ENCODE results near the gene OCIAD2.
"Not testable (repeated sequence)": the region's sequence is repeated elsewhere in the genome, so short reads cannot be mapped to it uniquely, and the experiment has no call there.

The OCIAD2 gene

GRCh38 chr4:48853604-48854394 is 52.8 kb downstream of the OCIAD2 start:
- Mint-ChIP-seq H3K4me1 (peaks cover 43% of the 10 kb centered on the region), H3K4me3 (no peak overlapping the region), H3K9me3 (no peaks in the 10 kb centered on the region), H3K27ac (peak overlapping the region; percentile 43), H3K27me3 (no peaks in the 10 kb centered on the region), H3K36me3 (ENCODE audit: low read depth) (peaks cover 46% of the 10 kb centered on the region)
- DNase-seq, result no peak
- ATAC-seq, result no peak

- H3K4me3 Mint-ChIP-seq, result no peak overlapping the region
- peak; percentile 52 for ATAC-seq
- H3K36me3 Mint-ChIP-seq (ENCODE audit: low read depth), result peaks cover 46% of the 10 kb centered on the region
- DNase-seq, result no peak
- peak overlapping the region; percentile 3 for H3K27ac Mint-ChIP-seq
- peaks cover 8% of the 10 kb centered on the region for H3K9me3 Mint-ChIP-seq
- peaks cover 31% of the 10 kb centered on the region for H3K4me1 Mint-ChIP-seq
- H3K27me3 Mint-ChIP-seq, result no peaks in the 10 kb centered on the region
Observed at GRCh38 chr4:48851651-48852050, 54.9 kb downstream of the OCIAD2 start.

- H3K27ac Mint-ChIP-seq, H3K4me3 Mint-ChIP-seq, DNase-seq, H3K27me3 Mint-ChIP-seq, H3K9me3 Mint-ChIP-seq, ATAC-seq: not testable (repeated sequence)
- H3K4me1 Mint-ChIP-seq, result peaks cover 22% of the 10 kb centered on the region
- peaks cover 53% of the 10 kb centered on the region for H3K36me3 Mint-ChIP-seq (ENCODE audit: low read depth)
Observed at GRCh38 chr4:48848799-48849198, 57.8 kb downstream of the OCIAD2 start.

- Mint-ChIP-seq H3K4me3 (no peak overlapping the region), H3K27me3 (no peaks in the 10 kb centered on the region), H3K27ac (no peak overlapping the region), H3K36me3 (ENCODE audit: low read depth) (peaks cover 45% of the 10 kb centered on the region), H3K9me3 (peaks cover 8% of the 10 kb centered on the region), H3K4me1 (peaks cover 2% of the 10 kb centered on the region)
- ATAC-seq, result no peak
- DNase-seq, result no peak
Observed at GRCh38 chr4:48844843-48845242, 61.7 kb downstream of the OCIAD2 start.

- Mint-ChIP-seq H3K4me1 (peaks cover 10% of the 10 kb centered on the region), H3K9me3 (no peaks in the 10 kb centered on the region), H3K36me3 (ENCODE audit: low read depth) (peaks cover 44% of the 10 kb centered on the region), H3K27me3 (no peaks in the 10 kb centered on the region), H3K27ac (no peak overlapping the region), H3K4me3 (no peak overlapping the region)
- ATAC-seq (no peak), DNase-seq (no peak)
Observed at GRCh38 chr4:48841045-48841827, 65.3 kb downstream of the OCIAD2 start.

GRCh38 chr4:48836658-48837057 is 69.9 kb downstream of the OCIAD2 start:
- no peaks in the 10 kb centered on the region for H3K27me3 Mint-ChIP-seq
- no peaks in the 10 kb centered on the region for H3K9me3 Mint-ChIP-seq
- no peak for ATAC-seq
- DNase-seq, result no peak
- H3K4me3 Mint-ChIP-seq, result no peak overlapping the region
- H3K36me3 Mint-ChIP-seq (ENCODE audit: low read depth), result peaks cover 37% of the 10 kb centered on the region
- no peak overlapping the region for H3K27ac Mint-ChIP-seq
- H3K4me1 Mint-ChIP-seq, result peaks cover 28% of the 10 kb centered on the region

Measured in activated naive CD8-positive, alpha-beta T cell treated with anti-CD3 and anti-CD28 coated beads, Interleukin-2, amount 50 U/mL, for 24 hours (primary cell).